PC-3 (cell line): ENCODE data around the gene SKOR1. TPM values are rescaled to one million over a fixed set of nuclear protein-coding genes. Genes with fewer than 3 reads are reported as not detected.

Experiments used
- ATAC-seq: fragments of 200-7000 bp; cut with Tn5 transposase; 2 replicates; pipeline ENCODE4 v1.9.1; 2020; ENCODE audit warnings: mild to moderate bottlenecking, moderate library complexity
- BruUV-seq: library from RNA; stranded (reverse); fragments of 400-500 nt; replicated peaks from 2 replicates; lab custom pipeline; 2021; lab: Mats Ljungman, UMichigan
- CTCF ChIA-PET: fragments of 300-600 bp; sonication (Branson Sonifier 250); formaldehyde crosslinking; loops from one replicate; lab custom pipeline; 2022; ENCODE audit warnings: antibody characterized with exemption; lab: Charles Lee
- POLR2A ChIA-PET: fragments of 300-600 bp; sonication (Branson Sonifier 250); formaldehyde crosslinking; loops from one replicate; lab custom pipeline; 2022; ENCODE audit warnings: antibody characterized with exemption; ENCODE audit not compliant: unreplicated experiment; lab: Charles Lee
- DNase-seq: peaks from one replicate; pipeline ENCODE4 v3.0.0-alpha.2; 2015
- H2AFZ ChIP-seq: fragments of 300-600 bp; sonication (generic); 2 replicates; pipeline ENCODE4 v1.6.0; 2016; ENCODE audit warnings: antibody characterized with exemption, low read length
- H3F3A ChIP-seq: fragments of 300-600 bp; sonication (generic); one replicate; pipeline ENCODE4 v1.6.0; 2017; ENCODE audit warnings: antibody characterized with exemption, low read length, control low read depth, mild to moderate bottlenecking; ENCODE audit not compliant: unreplicated experiment
- H3K27ac ChIP-seq: fragments of 300-600 bp; sonication (generic); 2 replicates; pipeline ENCODE4 v1.5.1; 2016; ENCODE audit warnings: mild to moderate bottlenecking, low read length
- H3K27me3 ChIP-seq: fragments of 300-600 bp; sonication (generic); 2 replicates; pipeline ENCODE4 v1.6.1; 2016; ENCODE audit warnings: low read length, mixed read lengths
- H3K36me3 ChIP-seq: fragments of 300-600 bp; sonication (generic); 2 replicates; pipeline ENCODE4 v1.6.1; 2016; ENCODE audit warnings: low read depth, mixed run types, low read length, mixed read lengths
- H3K4me1 ChIP-seq: fragments of 300-600 bp; sonication (generic); 2 replicates; pipeline ENCODE4 v1.5.1; 2016; ENCODE audit warnings: low read length; ENCODE audit not compliant: insufficient read depth
- H3K4me2 ChIP-seq: fragments of 300-600 bp; sonication (generic); 2 replicates; pipeline ENCODE4 v1.6.0; 2016; ENCODE audit warnings: low read length
- H3K4me3 ChIP-seq: fragments of 300-600 bp; sonication (generic); 2 replicates; pipeline ENCODE4 v1.5.1; 2016; ENCODE audit warnings: mild to moderate bottlenecking, low read length, mixed read lengths
- H3K79me2 ChIP-seq: fragments of 300-600 bp; sonication (generic); 2 replicates; pipeline ENCODE4 v1.6.1; 2017; ENCODE audit warnings: low read length, mixed read lengths
- H3K9ac ChIP-seq: fragments of 300-600 bp; sonication (generic); 2 replicates; pipeline ENCODE4 v1.6.0; 2016; ENCODE audit warnings: mild to moderate bottlenecking, low read length
- H3K9me2 ChIP-seq: fragments of 300-600 bp; sonication (generic); replicated peaks from 2 replicates; pipeline ENCODE4 v1.6.1; 2016; ENCODE audit warnings: mixed run types, low read length, mixed read lengths
- H3K9me3 ChIP-seq: fragments of 300-600 bp; sonication (generic); 2 replicates; pipeline ENCODE4 v1.6.1; 2016; ENCODE audit warnings: low read length, mixed read lengths
- H4K20me1 ChIP-seq: fragments of 300-600 bp; sonication (generic); 2 replicates; pipeline ENCODE4 v1.6.1; 2016; ENCODE audit warnings: low read length, mixed read lengths
- EZH2 ChIP-seq: fragments of 300-600 bp; sonication (generic); IDR thresholded peaks from one replicate; pipeline ENCODE4 v1.6.1; 2017; ENCODE audit warnings: antibody characterized with exemption, mild to moderate bottlenecking, low read length; ENCODE audit not compliant: unreplicated experiment
- EZH2phosphoT487 ChIP-seq: fragments of 300-600 bp; sonication (generic); IDR thresholded peaks from 2 replicates; pipeline ENCODE4 v1.6.1; 2018; ENCODE audit warnings: mild to moderate bottlenecking, antibody characterized with exemption, low read length, borderline replicate concordance
- intact Hi-C: fragments of 100-400 bp; cut with micrococcal nuclease; formaldehyde crosslinking; loops from 2 replicates; pipeline ENCODE4 v1.9.0; 2023
- total RNA-seq: library from RNA; depleted of rRNA; stranded (reverse); fragments of >200 nt; gene quantifications from 2 replicates; pipeline ENCODE4 v1.2.3, GENCODE V29; 2014
- TF ChIP-seq, protein P1 (sequence below): fragments of 300-600 bp; sonication (generic); conservative IDR thresholded peaks from 2 replicates; pipeline ENCODE4 v1.5.1; 2017; ENCODE audit warnings: antibody characterized with exemption, low read depth, mild to moderate bottlenecking, low read length

SKOR1 gene
- total RNA-seq, 1 experiment from 2014 or later: 0.11 TPM

GRCh38 chr15:67805666-67806516 is 19.4 kb upstream of the SKOR1 start:
- no peaks in the 10 kb centered on the region for H3K27me3 ChIP-seq
- no peak overlapping the region for H3K27ac ChIP-seq
- no peaks in the 10 kb centered on the region for H3K9me2 ChIP-seq
- H3F3A ChIP-seq: no peaks in the 10 kb centered on the region
- no peaks in the 10 kb centered on the region for H3K36me3 ChIP-seq
- H3K4me1 ChIP-seq: no peaks in the 10 kb centered on the region
- DNase-seq (no peak), ATAC-seq (no peak; the same call in 1 of the 2 replicates)
- H3K4me3 ChIP-seq: no peak overlapping the region
- BruUV-seq: no TSS peak
- H3K79me2 ChIP-seq: no peaks in the 10 kb centered on the region
- intact Hi-C loops: no loop called here
- ChIA-PET CTCF (no interaction called here), POLR2A (no interaction called here)
- H3K4me2 ChIP-seq: no peak overlapping the region
- H2AFZ ChIP-seq: no peak overlapping the region
- H4K20me1 ChIP-seq: no peaks in the 10 kb centered on the region
- no peaks in the 10 kb centered on the region for H3K9me3 ChIP-seq
- TF ChIP-seq EZH2phosphoT487: no peak
- TF ChIP-seq, protein P1, sequence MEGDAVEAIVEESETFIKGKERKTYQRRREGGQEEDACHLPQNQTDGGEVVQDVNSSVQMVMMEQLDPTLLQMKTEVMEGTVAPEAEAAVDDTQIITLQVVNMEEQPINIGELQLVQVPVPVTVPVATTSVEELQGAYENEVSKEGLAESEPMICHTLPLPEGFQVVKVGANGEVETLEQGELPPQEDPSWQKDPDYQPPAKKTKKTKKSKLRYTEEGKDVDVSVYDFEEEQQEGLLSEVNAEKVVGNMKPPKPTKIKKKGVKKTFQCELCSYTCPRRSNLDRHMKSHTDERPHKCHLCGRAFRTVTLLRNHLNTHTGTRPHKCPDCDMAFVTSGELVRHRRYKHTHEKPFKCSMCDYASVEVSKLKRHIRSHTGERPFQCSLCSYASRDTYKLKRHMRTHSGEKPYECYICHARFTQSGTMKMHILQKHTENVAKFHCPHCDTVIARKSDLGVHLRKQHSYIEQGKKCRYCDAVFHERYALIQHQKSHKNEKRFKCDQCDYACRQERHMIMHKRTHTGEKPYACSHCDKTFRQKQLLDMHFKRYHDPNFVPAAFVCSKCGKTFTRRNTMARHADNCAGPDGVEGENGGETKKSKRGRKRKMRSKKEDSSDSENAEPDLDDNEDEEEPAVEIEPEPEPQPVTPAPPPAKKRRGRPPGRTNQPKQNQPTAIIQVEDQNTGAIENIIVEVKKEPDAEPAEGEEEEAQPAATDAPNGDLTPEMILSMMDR: no peak
- no peak for TF ChIP-seq EZH2
- no peak overlapping the region for H3K9ac ChIP-seq

DNA sequence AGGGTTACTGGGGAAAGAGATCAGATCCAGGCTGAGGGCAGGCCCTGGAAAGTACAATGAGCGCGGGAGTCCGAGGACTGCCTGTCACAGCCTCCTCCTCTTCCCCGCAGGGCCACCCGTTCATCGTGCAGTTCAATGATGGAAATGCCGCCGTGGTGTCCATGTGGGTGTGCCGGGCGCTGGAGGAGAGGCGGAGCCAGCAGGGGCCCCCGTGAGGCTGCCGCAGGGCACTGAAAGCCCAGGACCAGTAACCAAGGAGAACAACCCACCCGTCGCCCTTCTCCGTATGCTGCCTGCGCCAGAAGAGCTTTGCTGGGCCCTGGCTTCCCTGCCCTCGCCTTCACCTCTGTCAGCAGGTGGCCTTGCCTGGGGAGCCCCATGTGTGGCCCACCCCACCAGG is 18.8 kb upstream of the SKOR1 start:
- ATAC-seq (no peak), DNase-seq (no peak)
- Histone ChIP-seq H3K9me2 (no peaks in the 10 kb centered on the region), H3K4me2 (no peak overlapping the region), H3K4me3 (no peak overlapping the region), H3K79me2 (no peaks in the 10 kb centered on the region), H4K20me1 (no peaks in the 10 kb centered on the region), H3K9me3 (no peaks in the 10 kb centered on the region), H3K36me3 (no peaks in the 10 kb centered on the region), H3K9ac (no peak overlapping the region), H3K27me3 (no peaks in the 10 kb centered on the region), H3K27ac (no peak overlapping the region), H3K4me1 (no peaks in the 10 kb centered on the region), H2AFZ (no peak overlapping the region), H3F3A (no peaks in the 10 kb centered on the region)
- TF ChIP-seq, protein P1: no peak
- no peak for TF ChIP-seq EZH2phosphoT487
- no peak for TF ChIP-seq EZH2
- ChIA-PET POLR2A (no interaction called here), CTCF (no interaction called here)
- intact Hi-C loops: no loop called here
- no TSS peak for BruUV-seq

DNA sequence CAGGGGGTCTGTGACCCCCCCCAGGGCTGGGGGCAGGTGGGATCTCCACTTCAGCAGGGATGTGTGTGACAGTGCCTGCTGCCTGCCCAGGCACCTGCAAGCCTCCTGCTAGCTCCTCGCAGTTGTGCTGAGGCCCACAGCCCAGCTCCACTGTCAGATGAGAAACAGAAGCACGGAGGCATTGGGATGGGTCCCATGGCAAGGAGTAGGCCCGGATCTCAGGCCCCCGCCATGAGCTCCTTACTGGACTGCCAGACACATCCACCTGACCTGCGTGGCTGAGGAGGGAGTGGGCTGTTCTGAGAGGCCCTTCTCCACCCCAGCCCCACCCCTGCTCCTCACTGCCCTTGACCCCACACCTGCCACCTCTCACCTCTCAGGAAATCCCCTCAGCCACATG is 18.2 kb upstream of the SKOR1 start:
- DNase-seq (no peak), ATAC-seq (no peak)
- no peaks in the 10 kb centered on the region for H3F3A ChIP-seq
- no peak overlapping the region for H3K9ac ChIP-seq
- ChIA-PET CTCF (no interaction called here), POLR2A (no interaction called here)
- no peaks in the 10 kb centered on the region for H3K27me3 ChIP-seq
- H2AFZ ChIP-seq: no peak overlapping the region
- no peak overlapping the region for H3K4me2 ChIP-seq
- no peaks in the 10 kb centered on the region for H4K20me1 ChIP-seq
- BruUV-seq: no TSS peak
- H3K36me3 ChIP-seq: no peaks in the 10 kb centered on the region
- H3K9me2 ChIP-seq: no peaks in the 10 kb centered on the region
- no peak overlapping the region for H3K27ac ChIP-seq
- no peaks in the 10 kb centered on the region for H3K79me2 ChIP-seq
- H3K4me3 ChIP-seq: no peak overlapping the region
- H3K9me3 ChIP-seq: no peaks in the 10 kb centered on the region
- TF ChIP-seq, protein P1: no peak
- TF ChIP-seq EZH2phosphoT487: no peak
- TF ChIP-seq EZH2: no peak
- no peaks in the 10 kb centered on the region for H3K4me1 ChIP-seq
- intact Hi-C loops: no loop called here
